Raji (cell line): ENCODE measurements around the gene FLT1.

ENCODE experiments used
- POLR2A ChIP-seq: IDR thresholded peaks from 2 replicates; pipeline ENCODE4 v1.6.1; 2011; ENCODE audit warnings: low read depth, low read length, control low read depth; ENCODE audit not compliant: insufficient read depth

The FLT1 gene

GRCh38 chr13:28301839-28302238 is 193.1 kb downstream of the FLT1 start:
- no peak for TF ChIP-seq POLR2A

- TF ChIP-seq POLR2A, result no peak
These were observed 195.0 kb downstream of the FLT1 start for GRCh38 chr13:28299916-28300315.

- TF ChIP-seq POLR2A, result no peak
These were observed 197.6 kb downstream of the FLT1 start for GRCh38 chr13:28297341-28297740.

- no peak for TF ChIP-seq POLR2A
These were observed 208.7 kb downstream of the FLT1 start for GRCh38 chr13:28286263-28286662.

- no peak for TF ChIP-seq POLR2A
These were observed 211.3 kb downstream of the FLT1 start for GRCh38 chr13:28283600-28283999.

GRCh38 chr13:28282451-28282850 is 212.5 kb downstream of the FLT1 start:
- no peak for TF ChIP-seq POLR2A

- no peak for TF ChIP-seq POLR2A
These were observed 221.0 kb downstream of the FLT1 start for GRCh38 chr13:28273919-28274318.

GRCh38 chr13:28271056-28271840 is 223.7 kb downstream of the FLT1 start:
- TF ChIP-seq POLR2A, result no peak

GRCh38 chr13:28268800-28269223 is 226.1 kb downstream of the FLT1 start:
- TF ChIP-seq POLR2A, result no peak

- TF ChIP-seq POLR2A, result no peak
These were observed 227.4 kb downstream of the FLT1 start for GRCh38 chr13:28267497-28267896.

- TF ChIP-seq POLR2A, result no peak
These were observed 236.5 kb downstream of the FLT1 start for GRCh38 chr13:28258417-28258816.

- no peak for TF ChIP-seq POLR2A
These were observed 237.6 kb downstream of the FLT1 start for GRCh38 chr13:28257305-28257704.

- TF ChIP-seq POLR2A, result no peak
These were observed 242.4 kb downstream of the FLT1 start for GRCh38 chr13:28252547-28252946.

- TF ChIP-seq POLR2A, result no peak
These were observed 243.5 kb downstream of the FLT1 start for GRCh38 chr13:28251466-28251865.

GRCh38 chr13:28250542-28250941 is 244.4 kb downstream of the FLT1 start:
- no peak for TF ChIP-seq POLR2A
